Uterus (tissue), 2 donors: Measurements from ENCODE around the gene APOL4.

Experiments used
- CTCF ChIP-seq, 4 experiments: fragments of 200-600 bp in 2 of 4; fragments of 450-650 bp in 2 of 4; sonication (generic) in 2 of 4; IDR thresholded peaks; one replicate each; pipeline ENCODE4 v1.5.1; 2016 to 2019; ENCODE audit warnings: antibody characterized with exemption in 4 of 4, mild to moderate bottlenecking in 2 of 4, moderate library complexity in 1 of 4
- POLR2A ChIP-seq, 2 donors: fragments of 450-650 bp; IDR thresholded peaks; one replicate each; pipeline ENCODE4 v1.6.1; 2016; ENCODE audit warnings: antibody characterized with exemption in 2 of 2, mild to moderate bottlenecking in 1 of 2, moderate library complexity in 1 of 2

- no peak for TF ChIP-seq CTCF (IDR thresholded peaks at IDR 0.05)
- TF ChIP-seq POLR2A (IDR thresholded peaks at IDR 0.05) = no peak
Measured at GRCh38 chr22:36224245-36224644, 22.6 kb upstream of the APOL4 start.
